Measurements from ENCODE around the gene ZFPM1. TPM values are rescaled to one million over a fixed set of nuclear protein-coding genes. Genes with fewer than 3 reads are reported as not detected.

ZFPM1 gene
- polyA plus RNA-seq, 1 of the 3 experiments (the other 2 are of a cell fraction), result 1.2 TPM

- Histone ChIP-seq H3K27me3 (ENCODE audit: insufficient read depth) (no peaks in the 10 kb centered on the region), H3K27ac (ENCODE audit: low read depth in 2 of 2, low read length in 1 of 2) (no peak overlapping the region), H4K20me1 (ENCODE audit: insufficient read depth) (0 out of 2 replicates have a peak, but pooled peaks cover 6% of the 10 kb centered on the region), H3K4me1 (ENCODE audit: control insufficient read depth in 1 of 2, insufficient read depth in 2 of 2, low read depth in 1 of 2, low read length in 1 of 2) (peaks cover 0 to 9% of the 10 kb centered on the region in 2 experiments; a peak in 1 of 4 replicates), H3K9me3 (no peaks in the 10 kb centered on the region), H3K9ac (no peak overlapping the region), H2AFZ (ENCODE audit: low read depth) (no peak overlapping the region), H3K79me2 (ENCODE audit: insufficient read depth) (no peaks in the 10 kb centered on the region), H3K9me2 (no peaks in the 10 kb centered on the region), H3K4me3 (ENCODE audit: low read depth in 2 of 2, low read length in 1 of 2) (no peak overlapping the region), H3K4me2 (no peak overlapping the region), H3F3A (replicated peaks; ENCODE audit: insufficient read depth) (peaks cover 2% of the 10 kb centered on the region), H3K36me3 (replicated peaks in 1 of 2; ENCODE audit: control insufficient read depth in 1 of 2, insufficient read depth in 2 of 2, low read length in 1 of 2) (peaks cover 0 to 6% of the 10 kb centered on the region in 2 experiments)
- 96% methylated on average over 9 of the region's 9 CpGs for WGBS (ENCODE audit: low lambda C conversion rate)
- CTCF ChIA-PET, result interaction anchor here (1.8 kb wide), 1 partner anchor 98 kb away, joined by 7 read pairs; no protein-coding TSS in a partner anchor
- DNase-seq, result no peak
- TF ChIP-seq POLR2AphosphoS5 (IDR thresholded peaks at IDR 0.05; ENCODE audit: low read depth, low read length) (no peak), IRF3 (IDR thresholded peaks at IDR 0.05; ENCODE audit: low read depth, low read length) (no peak), REST (IDR thresholded peaks at IDR 0.05; ENCODE audit: low read depth, low read length) (no peak)
- POLR2A ChIA-PET, result no interaction called here
These were observed 82.8 kb downstream of the ZFPM1 start for GRCh38 chr16:88535857-88536222.

GRCh38 chr16:88536510-88536909, 83.4 kb downstream of the ZFPM1 start:
- WGBS (ENCODE audit: low lambda C conversion rate), result 85% methylated on average over 6 of the region's 11 CpGs
- Histone ChIP-seq H3K9me2 (no peaks in the 10 kb centered on the region), H3F3A (replicated peaks; ENCODE audit: insufficient read depth) (peaks cover 2% of the 10 kb centered on the region), H2AFZ (ENCODE audit: low read depth) (no peak overlapping the region), H3K9me3 (no peaks in the 10 kb centered on the region), H3K4me1 (ENCODE audit: control insufficient read depth in 1 of 2, insufficient read depth in 2 of 2, low read depth in 1 of 2, low read length in 1 of 2) (peaks cover 0 to 9% of the 10 kb centered on the region in 2 experiments; a peak in 1 of 4 replicates), H3K27me3 (ENCODE audit: insufficient read depth) (no peaks in the 10 kb centered on the region), H4K20me1 (ENCODE audit: insufficient read depth) (0 out of 2 replicates have a peak, but pooled peaks cover 6% of the 10 kb centered on the region), H3K79me2 (ENCODE audit: insufficient read depth) (no peaks in the 10 kb centered on the region), H3K27ac (ENCODE audit: low read depth in 2 of 2, low read length in 1 of 2) (no peak overlapping the region), H3K9ac (no peak overlapping the region), H3K36me3 (replicated peaks in 1 of 2; ENCODE audit: control insufficient read depth in 1 of 2, insufficient read depth in 2 of 2, low read length in 1 of 2) (peaks cover 0 to 3% of the 10 kb centered on the region in 2 experiments), H3K4me2 (no peak overlapping the region), H3K4me3 (ENCODE audit: low read depth in 2 of 2, low read length in 1 of 2) (no peak overlapping the region)
- no peak for DNase-seq
- ChIA-PET POLR2A (no interaction called here), CTCF (interaction anchor here (1.8 kb wide), 1 partner anchor 99 kb away, joined by 7 read pairs; no protein-coding TSS in a partner anchor)
- no peak for TF ChIP-seq MAX (IDR thresholded peaks at IDR 0.05; ENCODE audit: low read depth)
- no peak for TF ChIP-seq USF1 (IDR thresholded peaks at IDR 0.05; ENCODE audit: borderline replicate concordance, low read depth)
- no peak for TF ChIP-seq POLR2AphosphoS5 (IDR thresholded peaks at IDR 0.05; ENCODE audit: low read depth, low read length)
- no peak for TF ChIP-seq MXI1 (IDR thresholded peaks at IDR 0.05; ENCODE audit: low read depth, low read length)
- TF ChIP-seq CTCF (IDR thresholded peaks at IDR 0.05), result no peak
- no peak for TF ChIP-seq RCOR1 (IDR thresholded peaks at IDR 0.05; ENCODE audit: low read length)
- TF ChIP-seq PBX3 (IDR thresholded peaks at IDR 0.05), result no peak
- no peak for TF ChIP-seq EZH2phosphoT487 (IDR thresholded peaks at IDR 0.05; ENCODE audit: borderline replicate concordance, low read depth)
- TF ChIP-seq FOSL2 (IDR thresholded peaks at IDR 0.05; ENCODE audit: borderline replicate concordance, low read depth), result no peak
- no peak for TF ChIP-seq EP300 (IDR thresholded peaks at IDR 0.05; ENCODE audit: borderline replicate concordance in 1 of 2, low read depth in 1 of 2, low read length in 1 of 2)
- TF ChIP-seq GABPA (IDR thresholded peaks at IDR 0.05; ENCODE audit: low read depth), result no peak
- no peak for TF ChIP-seq JUND (IDR thresholded peaks at IDR 0.05)
- TF ChIP-seq USF2 (IDR thresholded peaks at IDR 0.05; ENCODE audit: borderline replicate concordance, low read depth, low read length), result no peak
- no peak for TF ChIP-seq FOXJ3 (CRISPR knock-in tag; IDR thresholded peaks at IDR 0.05)
- TF ChIP-seq ELF1 (IDR thresholded peaks at IDR 0.05), result no peak
- no peak for TF ChIP-seq RAD21 (IDR thresholded peaks at IDR 0.05; ENCODE audit: low read length)

All from SK-N-SH (cell line).